NOMO-1 treated with dmso at 0.1 percent for 144 hours (cell line): ENCODE results near the gene CRYBG2.
"Not testable (repeated sequence)": the region's sequence is repeated elsewhere in the genome, so short reads cannot be mapped to it uniquely, and the experiment has no call there.

ENCODE experiments used
- DNase-seq: peaks from one replicate; lab custom pipeline; 2025; ENCODE audit not compliant: unreplicated experiment; lab: John Stamatoyannopoulos, UW

CRYBG2 gene

DNA sequence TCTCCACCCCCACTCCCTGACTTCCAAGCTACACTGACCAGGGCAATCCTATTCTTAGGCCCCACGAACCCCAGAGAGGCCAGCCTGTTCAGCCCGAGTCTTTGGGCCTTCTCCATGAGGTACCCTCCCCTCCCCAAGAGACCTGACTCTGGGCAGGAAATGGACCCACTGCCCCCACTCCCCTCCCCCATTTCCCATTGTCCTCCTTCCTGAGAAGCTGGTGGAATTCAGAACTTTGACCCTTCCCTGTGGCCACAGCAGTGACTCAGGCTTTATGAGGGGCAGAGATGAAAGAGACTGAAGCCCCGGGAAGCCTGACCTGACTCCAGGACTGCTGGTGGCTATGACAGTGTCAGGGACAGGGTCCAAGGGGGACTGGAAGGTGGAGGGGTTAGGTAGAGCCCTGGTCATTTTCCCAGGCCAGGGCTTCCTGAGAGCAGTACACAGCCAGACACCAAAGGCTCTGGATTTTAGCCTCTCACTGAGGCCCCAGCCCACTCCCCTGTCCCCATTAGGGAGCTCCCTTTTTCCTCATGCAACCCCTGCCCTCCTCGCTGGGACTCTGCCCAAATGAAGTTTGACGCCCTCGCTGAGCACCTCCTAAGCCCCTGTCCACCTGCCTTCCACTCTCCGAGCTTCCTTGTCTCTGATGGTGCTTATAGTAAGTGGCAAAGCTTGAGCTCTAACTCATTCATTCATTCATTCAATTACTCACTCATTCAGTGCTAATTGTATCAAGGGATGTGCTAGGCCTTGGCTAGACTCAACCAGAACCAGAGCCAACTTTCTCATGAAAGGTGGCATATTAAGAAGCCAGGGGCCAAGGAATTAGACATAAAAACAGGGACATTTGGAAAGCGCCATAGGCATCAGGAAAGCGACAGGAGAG lies 3.0 kb downstream of the CRYBG2 start:
- DNase-seq = no peak

GRCh38 chr1:26350343-26350700 lies 3.6 kb downstream of the CRYBG2 start:
- no peak for DNase-seq

DNA sequence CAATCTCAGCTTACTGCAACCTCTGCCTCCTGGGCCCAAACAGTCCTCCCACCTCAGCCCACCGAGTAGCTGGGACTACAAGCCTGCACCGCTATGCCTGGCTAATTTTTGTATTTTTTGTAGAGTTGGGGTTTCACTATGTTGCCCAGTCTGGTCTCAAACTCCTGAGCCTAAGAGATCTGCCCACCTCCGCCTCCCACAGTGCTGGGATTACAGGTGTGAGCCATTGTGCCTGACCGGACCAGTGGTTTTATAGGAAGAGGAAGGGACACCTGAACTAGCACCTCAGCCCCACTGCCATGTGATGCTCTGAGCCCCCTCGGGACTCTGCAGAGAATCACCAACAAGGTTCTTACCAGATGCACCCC lies 4.1 kb downstream of the CRYBG2 start:
- no peak for DNase-seq

DNA sequence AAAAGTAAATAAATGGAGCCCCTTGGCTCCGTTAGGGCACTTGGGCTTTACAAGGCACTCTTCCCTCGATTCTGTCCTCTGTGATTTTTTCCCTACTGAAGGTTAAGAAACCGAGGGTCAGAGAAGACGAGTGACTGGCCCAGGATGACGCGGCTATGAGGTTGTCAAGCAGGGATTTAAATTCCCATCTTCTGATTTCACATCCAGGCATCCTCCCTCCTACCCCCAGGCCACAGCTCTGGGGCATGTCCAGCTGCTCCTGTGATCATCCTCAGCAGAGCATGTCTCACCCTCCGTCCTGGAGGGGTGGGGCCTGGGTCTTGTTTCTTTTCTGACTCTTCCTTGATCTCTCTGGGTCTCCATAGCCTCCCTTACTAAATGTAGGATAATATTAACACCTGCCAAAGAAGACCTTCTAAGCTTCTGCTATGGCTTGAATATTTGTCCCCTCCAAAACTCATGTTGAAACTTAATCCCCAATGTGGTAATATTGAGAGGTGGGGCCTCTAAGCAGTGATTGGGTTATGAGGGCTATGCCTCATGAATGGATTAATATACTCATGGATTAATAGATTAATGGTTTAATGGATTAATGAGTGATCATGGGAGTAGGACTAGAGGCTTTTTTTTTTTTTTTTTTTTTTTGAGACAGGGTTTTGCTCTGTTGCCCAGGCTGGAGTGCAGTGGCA lies 4.6 kb downstream of the CRYBG2 start:
- DNase-seq = no peak

DNA sequence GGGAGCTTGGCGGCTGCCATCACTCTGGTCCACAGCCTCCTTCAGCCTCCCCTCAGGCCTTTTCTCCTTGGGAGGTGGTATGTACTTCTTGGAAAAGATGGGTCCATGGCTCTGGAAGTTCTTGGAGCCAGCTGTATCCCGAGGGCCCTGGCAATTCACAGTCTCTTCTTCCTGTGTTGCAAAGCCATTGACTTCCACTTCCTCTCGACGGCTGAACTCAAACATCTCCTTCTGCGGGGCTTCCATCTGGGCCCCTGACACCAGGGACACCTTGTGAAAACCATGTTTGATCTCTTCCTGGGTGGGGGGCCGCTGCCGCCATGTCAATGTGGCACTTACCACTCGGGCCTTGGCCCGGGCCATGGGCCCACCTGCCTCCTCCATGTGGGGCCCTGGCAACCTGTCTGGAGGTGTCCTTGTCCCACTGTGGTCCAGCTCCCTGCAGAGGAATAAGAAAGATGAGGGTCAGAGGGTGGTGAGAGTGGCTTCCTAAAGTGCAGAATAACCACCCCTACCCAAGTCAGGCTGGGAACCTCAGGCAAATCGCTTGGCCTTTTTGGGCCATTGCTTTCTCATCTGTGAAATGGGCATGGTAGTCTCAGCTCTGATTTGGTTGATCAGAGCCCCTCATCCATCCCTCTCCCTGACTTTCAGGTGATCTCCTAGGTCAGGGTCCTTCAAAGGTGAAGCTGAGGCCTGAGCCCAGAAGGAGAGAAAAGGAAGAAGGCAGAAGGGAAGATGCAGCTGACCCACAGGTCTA lies 7.5 kb downstream of the CRYBG2 start:
- DNase-seq = no peak

- no peak for DNase-seq
These were observed 8.2 kb downstream of the CRYBG2 start for GRCh38 chr1:26345718-26346117.

- no peak for DNase-seq
These were observed 9.6 kb downstream of the CRYBG2 start for GRCh38 chr1:26344147-26344920.

DNA sequence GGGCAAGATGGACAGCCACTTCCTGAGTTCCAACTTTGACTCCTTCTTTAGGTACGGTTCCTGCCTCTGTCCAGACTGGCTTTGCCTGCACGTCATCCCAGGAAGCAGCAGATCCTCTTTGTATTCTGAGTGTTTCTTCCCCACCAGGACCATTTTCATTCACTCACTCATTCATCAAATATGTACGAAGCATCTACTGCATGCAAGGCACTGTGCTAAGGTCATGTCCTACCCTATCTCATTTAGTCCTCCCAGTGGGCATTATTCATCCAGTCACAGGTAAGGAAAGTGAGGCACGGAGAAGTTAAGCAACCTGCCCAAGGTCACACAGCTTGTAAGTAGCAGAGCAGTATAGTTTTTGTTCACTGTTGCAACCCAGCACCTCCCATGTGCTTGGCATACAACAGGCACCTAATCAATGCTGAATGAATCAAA lies 13.9 kb downstream of the CRYBG2 start:
- no peak for DNase-seq

- DNase-seq = no peak
These were observed 15.3 kb downstream of the CRYBG2 start for GRCh38 chr1:26338670-26339069.

DNA sequence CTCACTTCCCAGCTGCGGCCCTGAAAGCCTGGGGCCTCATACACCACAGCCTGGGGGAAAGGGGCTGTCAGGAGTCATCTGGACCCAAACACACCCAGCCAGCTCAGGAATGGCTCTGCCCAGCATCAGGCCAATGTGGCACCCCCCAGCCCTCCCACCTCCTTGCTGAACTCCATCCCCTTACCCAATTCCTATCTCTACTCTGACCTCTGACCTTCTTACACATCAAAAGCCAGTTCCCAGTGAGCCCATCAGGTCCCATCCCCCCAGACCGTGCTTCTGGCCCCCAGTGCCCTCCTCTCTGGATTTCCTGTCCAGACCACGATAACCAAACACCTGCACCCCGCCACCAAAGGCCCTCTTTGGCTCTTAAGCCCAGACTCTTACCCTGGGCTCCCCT lies 16.3 kb downstream of the CRYBG2 start:
- no peak for DNase-seq

- DNase-seq = no peak
These were observed 16.8 kb downstream of the CRYBG2 start for GRCh38 chr1:26337206-26337535.

GRCh38 chr1:26336477-26337205 lies 17.3 kb downstream of the CRYBG2 start:
- peak; percentile 50 for DNase-seq

GRCh38 chr1:26335774-26336476 lies 18.0 kb downstream of the CRYBG2 start:
- no peak for DNase-seq

DNA sequence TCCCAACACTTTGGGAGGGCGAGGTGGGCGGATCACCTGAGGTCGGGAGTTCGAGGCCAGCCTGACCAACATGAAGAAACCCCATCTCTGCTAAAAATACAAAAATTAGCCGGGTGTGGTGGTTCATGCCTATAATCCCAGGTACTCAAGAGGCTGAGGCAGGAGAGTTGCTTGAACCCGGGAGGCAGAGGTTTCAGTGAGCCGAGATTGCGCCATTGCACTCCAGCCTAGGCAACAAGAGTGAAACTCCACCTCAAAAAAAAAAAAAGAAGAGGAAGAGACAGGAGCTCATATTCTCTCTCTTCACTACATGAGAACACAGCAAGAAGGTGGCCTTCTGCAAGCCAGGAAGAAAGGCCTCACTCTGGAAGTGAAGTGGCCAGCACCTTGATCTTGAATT lies 20.6 kb downstream of the CRYBG2 start:
- DNase-seq = not testable (repeated sequence)

GRCh38 chr1:26330276-26330675 lies 23.7 kb downstream of the CRYBG2 start:
- no peak for DNase-seq

DNA sequence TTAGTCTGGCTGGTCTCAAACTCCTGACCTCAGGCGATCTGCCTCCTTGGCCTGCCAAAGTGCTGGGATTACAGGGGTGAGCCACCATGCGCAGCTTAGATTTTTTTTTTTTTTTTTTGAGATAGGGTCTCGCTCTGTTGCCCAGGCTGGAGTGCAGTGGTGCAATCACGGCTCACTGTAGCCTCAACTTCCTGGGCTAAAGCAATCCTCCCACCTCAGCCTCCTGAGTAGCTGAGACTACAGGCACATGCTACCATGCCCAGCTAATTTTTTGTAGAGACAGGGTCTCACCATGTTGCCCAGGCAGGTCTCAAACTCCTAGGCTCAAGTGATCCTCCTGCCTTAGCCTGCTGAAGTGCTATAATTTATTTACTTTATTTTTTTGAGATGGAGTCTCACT lies 24.6 kb downstream of the CRYBG2 start:
- DNase-seq = not testable (repeated sequence)

- DNase-seq = no peak
These were observed 25.3 kb downstream of the CRYBG2 start for GRCh38 chr1:26328597-26328996.

DNA sequence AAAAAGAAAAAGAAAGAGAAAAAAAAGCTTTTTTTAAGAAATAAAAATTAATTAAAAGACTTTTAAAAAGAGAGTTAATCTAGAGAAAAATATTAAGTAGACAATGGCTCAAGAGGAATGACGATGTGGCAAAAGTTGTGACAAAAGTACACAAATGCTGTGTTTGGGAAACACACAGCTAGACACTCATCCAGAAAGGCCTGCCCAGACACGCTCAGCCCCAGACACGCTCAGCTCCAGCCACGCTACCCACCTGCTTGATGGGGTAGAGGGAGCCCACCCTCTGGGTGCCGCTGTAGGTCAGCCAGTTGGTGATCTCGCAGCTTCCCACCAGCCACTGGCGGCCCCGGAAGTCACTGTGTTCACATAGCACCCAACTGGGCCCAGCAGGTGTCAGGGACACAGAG lies 26.0 kb downstream of the CRYBG2 start:
- DNase-seq = no peak

GRCh38 chr1:26324550-26324949 lies 29.4 kb downstream of the CRYBG2 start:
- no peak for DNase-seq

DNA sequence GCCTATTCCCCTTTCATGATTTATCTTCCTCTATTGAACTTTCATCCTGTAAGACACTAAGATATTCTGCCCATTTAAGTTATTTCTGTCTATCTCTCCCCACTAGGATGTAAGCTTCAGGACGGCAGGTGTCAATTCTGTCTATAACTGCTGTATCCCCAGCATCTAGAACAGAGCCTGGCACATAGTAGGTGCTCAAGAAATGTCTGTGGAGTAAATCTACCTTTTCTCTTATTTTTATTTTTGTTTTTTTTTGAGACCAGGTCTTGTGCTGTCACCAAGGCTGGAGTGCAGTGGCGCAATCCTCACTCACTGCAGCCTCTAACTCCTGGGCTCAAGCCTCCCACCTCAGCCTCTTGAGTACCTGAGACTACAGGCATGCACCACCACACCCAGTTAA lies 30.5 kb downstream of the CRYBG2 start:
- no peak for DNase-seq
